Measurements from ENCODE around the gene CCNI. TPM values are rescaled to one million over a fixed set of nuclear protein-coding genes. Genes with fewer than 3 reads are reported as not detected.

The CCNI gene
- total and polyA plus RNA-seq, 4 donors: 36.2 to 87.5 (median 62.3) TPM

DNA sequence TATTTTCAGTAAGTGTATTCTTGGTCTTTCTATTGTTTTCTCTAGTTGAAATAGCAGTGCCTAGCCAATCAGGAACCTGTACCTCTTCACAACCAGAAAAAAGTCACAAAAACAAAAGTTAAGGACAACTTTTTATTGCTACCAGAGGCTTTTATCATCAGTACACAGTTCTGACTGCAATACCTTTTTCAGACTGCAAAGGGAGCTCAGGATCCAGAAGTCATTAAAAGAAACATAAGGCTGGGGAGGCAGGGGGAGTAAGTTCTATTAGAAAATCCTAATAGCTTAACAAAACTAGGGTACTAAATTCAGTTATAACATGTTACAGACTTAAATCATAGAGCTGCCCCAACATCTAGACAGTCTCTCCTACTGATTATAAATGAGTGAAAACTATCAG lies 28.8 kb downstream of the CCNI start:
- no peaks in the 10 kb centered on the region for H3K9me3 ChIP-seq (ENCODE audit: control insufficient read depth in 4 of 4, low read length in 3 of 4)
- no peak overlapping the region for H3K4me3 ChIP-seq (ENCODE audit: low read depth in 1 of 3, low read length in 3 of 3)
- H3K36me3 ChIP-seq (ENCODE audit: control insufficient read depth in 4 of 4, insufficient read depth in 3 of 4, low read depth in 1 of 4, low read length in 3 of 4): peaks cover 5 to 18% (median 7%) of the 10 kb centered on the region in 4 donors
- H3K9ac ChIP-seq (ENCODE audit: low read depth in 1 of 2, low read length in 2 of 2): no peak overlapping the region
- TF ChIP-seq, protein P1, sequence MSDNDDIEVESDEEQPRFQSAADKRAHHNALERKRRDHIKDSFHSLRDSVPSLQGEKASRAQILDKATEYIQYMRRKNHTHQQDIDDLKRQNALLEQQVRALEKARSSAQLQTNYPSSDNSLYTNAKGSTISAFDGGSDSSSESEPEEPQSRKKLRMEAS (IDR thresholded peaks at IDR 0.05): no peak
- TF ChIP-seq, protein P2, sequence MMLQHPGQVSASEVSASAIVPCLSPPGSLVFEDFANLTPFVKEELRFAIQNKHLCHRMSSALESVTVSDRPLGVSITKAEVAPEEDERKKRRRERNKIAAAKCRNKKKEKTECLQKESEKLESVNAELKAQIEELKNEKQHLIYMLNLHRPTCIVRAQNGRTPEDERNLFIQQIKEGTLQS (IDR thresholded peaks at IDR 0.05): no peak
- no peak for TF ChIP-seq SP1 (IDR thresholded peaks at IDR 0.05)
- TF ChIP-seq, protein P3, sequence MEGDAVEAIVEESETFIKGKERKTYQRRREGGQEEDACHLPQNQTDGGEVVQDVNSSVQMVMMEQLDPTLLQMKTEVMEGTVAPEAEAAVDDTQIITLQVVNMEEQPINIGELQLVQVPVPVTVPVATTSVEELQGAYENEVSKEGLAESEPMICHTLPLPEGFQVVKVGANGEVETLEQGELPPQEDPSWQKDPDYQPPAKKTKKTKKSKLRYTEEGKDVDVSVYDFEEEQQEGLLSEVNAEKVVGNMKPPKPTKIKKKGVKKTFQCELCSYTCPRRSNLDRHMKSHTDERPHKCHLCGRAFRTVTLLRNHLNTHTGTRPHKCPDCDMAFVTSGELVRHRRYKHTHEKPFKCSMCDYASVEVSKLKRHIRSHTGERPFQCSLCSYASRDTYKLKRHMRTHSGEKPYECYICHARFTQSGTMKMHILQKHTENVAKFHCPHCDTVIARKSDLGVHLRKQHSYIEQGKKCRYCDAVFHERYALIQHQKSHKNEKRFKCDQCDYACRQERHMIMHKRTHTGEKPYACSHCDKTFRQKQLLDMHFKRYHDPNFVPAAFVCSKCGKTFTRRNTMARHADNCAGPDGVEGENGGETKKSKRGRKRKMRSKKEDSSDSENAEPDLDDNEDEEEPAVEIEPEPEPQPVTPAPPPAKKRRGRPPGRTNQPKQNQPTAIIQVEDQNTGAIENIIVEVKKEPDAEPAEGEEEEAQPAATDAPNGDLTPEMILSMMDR (IDR thresholded peaks at IDR 0.05; ENCODE audit: low read depth, low read length, missing input control): peak; percentile 29
- peak; percentile 42 to 71 for TF ChIP-seq RAD21 (IDR thresholded peaks at IDR 0.05)
- no peak for TF ChIP-seq FOXA1 (IDR thresholded peaks at IDR 0.05)
- no peak overlapping the region for H3K27ac ChIP-seq (ENCODE audit: low read depth in 1 of 2, low read length in 2 of 2)
- peaks cover 3 to 18% (median 14%) of the 10 kb centered on the region in 4 donors for H3K4me1 ChIP-seq (ENCODE audit: control insufficient read depth in 4 of 4, insufficient read depth in 4 of 4, low read length in 3 of 4)
- no peak for DNase-seq (ENCODE audit: low spot score)
- H3K27me3 ChIP-seq (ENCODE audit: control insufficient read depth in 4 of 4, insufficient read depth in 4 of 4, low read length in 3 of 4): no peaks in the 10 kb centered on the region

DNA sequence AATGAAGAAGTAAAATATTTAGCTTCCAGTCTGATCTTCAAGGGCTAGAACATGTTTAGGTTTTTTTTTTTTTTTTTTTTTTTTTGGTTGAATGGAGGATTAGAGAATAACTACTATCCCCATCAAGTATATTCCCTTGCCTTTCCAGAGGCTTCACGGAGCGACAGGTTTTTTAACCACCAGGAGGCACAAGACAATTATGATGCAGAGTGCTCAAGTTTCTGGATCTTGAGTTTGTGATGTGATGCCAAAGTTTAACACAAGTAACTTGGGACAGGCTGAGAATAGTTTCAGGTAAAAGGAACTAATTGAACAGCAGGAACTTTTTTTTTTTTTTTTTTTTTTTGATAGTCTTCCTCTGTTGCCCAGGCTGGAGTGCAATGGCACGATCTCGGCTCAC lies 30.3 kb downstream of the CCNI start:
- peaks cover 3 to 18% (median 14%) of the 10 kb centered on the region in 4 donors for H3K4me1 ChIP-seq (ENCODE audit: control insufficient read depth in 4 of 4, insufficient read depth in 4 of 4, low read length in 3 of 4)
- H3K4me3 ChIP-seq (ENCODE audit: low read depth in 1 of 3, low read length in 3 of 3): no peak overlapping the region
- H3K27ac ChIP-seq (ENCODE audit: low read depth in 1 of 2, low read length in 2 of 2): no peak overlapping the region
- DNase-seq (ENCODE audit: low spot score): no peak
- no peaks in the 10 kb centered on the region for H3K9me3 ChIP-seq (ENCODE audit: control insufficient read depth in 4 of 4, low read length in 3 of 4)
- no peak for TF ChIP-seq YY1 (IDR thresholded peaks at IDR 0.05)
- TF ChIP-seq RAD21 (IDR thresholded peaks at IDR 0.05): peak in 1 of 2 donors; percentile 38
- TF ChIP-seq, protein P4, sequence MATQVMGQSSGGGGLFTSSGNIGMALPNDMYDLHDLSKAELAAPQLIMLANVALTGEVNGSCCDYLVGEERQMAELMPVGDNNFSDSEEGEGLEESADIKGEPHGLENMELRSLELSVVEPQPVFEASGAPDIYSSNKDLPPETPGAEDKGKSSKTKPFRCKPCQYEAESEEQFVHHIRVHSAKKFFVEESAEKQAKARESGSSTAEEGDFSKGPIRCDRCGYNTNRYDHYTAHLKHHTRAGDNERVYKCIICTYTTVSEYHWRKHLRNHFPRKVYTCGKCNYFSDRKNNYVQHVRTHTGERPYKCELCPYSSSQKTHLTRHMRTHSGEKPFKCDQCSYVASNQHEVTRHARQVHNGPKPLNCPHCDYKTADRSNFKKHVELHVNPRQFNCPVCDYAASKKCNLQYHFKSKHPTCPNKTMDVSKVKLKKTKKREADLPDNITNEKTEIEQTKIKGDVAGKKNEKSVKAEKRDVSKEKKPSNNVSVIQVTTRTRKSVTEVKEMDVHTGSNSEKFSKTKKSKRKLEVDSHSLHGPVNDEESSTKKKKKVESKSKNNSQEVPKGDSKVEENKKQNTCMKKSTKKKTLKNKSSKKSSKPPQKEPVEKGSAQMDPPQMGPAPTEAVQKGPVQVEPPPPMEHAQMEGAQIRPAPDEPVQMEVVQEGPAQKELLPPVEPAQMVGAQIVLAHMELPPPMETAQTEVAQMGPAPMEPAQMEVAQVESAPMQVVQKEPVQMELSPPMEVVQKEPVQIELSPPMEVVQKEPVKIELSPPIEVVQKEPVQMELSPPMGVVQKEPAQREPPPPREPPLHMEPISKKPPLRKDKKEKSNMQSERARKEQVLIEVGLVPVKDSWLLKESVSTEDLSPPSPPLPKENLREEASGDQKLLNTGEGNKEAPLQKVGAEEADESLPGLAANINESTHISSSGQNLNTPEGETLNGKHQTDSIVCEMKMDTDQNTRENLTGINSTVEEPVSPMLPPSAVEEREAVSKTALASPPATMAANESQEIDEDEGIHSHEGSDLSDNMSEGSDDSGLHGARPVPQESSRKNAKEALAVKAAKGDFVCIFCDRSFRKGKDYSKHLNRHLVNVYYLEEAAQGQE (IDR thresholded peaks at IDR 0.05): no peak
- no peak for TF ChIP-seq HNF4A (conservative IDR thresholded peaks at IDR 0.05)
- TF ChIP-seq FOXA1 (IDR thresholded peaks at IDR 0.05): no peak
- no peak for TF ChIP-seq NR2F2 (IDR thresholded peaks at IDR 0.05)
- TF ChIP-seq, protein P3 (IDR thresholded peaks at IDR 0.05; ENCODE audit: low read depth, low read length, missing input control): peak; percentile 7
- TF ChIP-seq RXRA (IDR thresholded peaks at IDR 0.05): no peak
- TF ChIP-seq, protein P2 (IDR thresholded peaks at IDR 0.05): no peak
- no peak overlapping the region for H3K9ac ChIP-seq (ENCODE audit: low read depth in 1 of 2, low read length in 2 of 2)
- 92% methylated on average over 4 of the region's 4 CpGs for WGBS
- no peaks in the 10 kb centered on the region for H3K27me3 ChIP-seq (ENCODE audit: control insufficient read depth in 4 of 4, insufficient read depth in 4 of 4, low read length in 3 of 4)
- peaks cover 5 to 13% (median 6%) of the 10 kb centered on the region in 4 donors for H3K36me3 ChIP-seq (ENCODE audit: control insufficient read depth in 4 of 4, insufficient read depth in 3 of 4, low read depth in 1 of 4, low read length in 3 of 4)
